MCF 10A (cell line): Measurements from ENCODE around the gene ADRA1B. TPM values are rescaled to one million over a fixed set of nuclear protein-coding genes. Genes with fewer than 3 reads are reported as not detected.

Experiments used
- BruUV-seq: library from RNA; stranded (reverse); fragments of 400-500 nt; replicated peaks from 2 replicates; lab custom pipeline; 2021; lab: Mats Ljungman, UMichigan
- CTCF ChIA-PET: fragments of 300-600 bp; sonication (Branson Sonifier 250); formaldehyde crosslinking; extraction: SDS; loops from one replicate; lab custom pipeline; 2021; ENCODE audit warnings: antibody characterized with exemption, inconsistent platforms; lab: Yijun Ruan, JAX
- POLR2A ChIA-PET: fragments of 300-600, 350-650 bp; sonication (Branson Sonifier 250); formaldehyde crosslinking; extraction: SDS; loops from one replicate; lab custom pipeline; 2020; ENCODE audit warnings: antibody characterized with exemption, inconsistent platforms; lab: Yijun Ruan, JAX
- DNase-seq: peaks from one replicate; pipeline ENCODE4 v3.0.0-alpha.2; 2018; ENCODE audit not compliant: unreplicated experiment
- H3K27ac Mint-ChIP-seq: one replicate; pipeline ENCODE4 v1.8.0; 2022; ENCODE audit warnings: mild to moderate bottlenecking, low read depth, mixed read lengths; ENCODE audit not compliant: unreplicated experiment
- H3K27me3 Mint-ChIP-seq: one replicate; pipeline ENCODE4 v1.8.0; 2022; ENCODE audit warnings: mixed read lengths; ENCODE audit not compliant: insufficient read depth, unreplicated experiment
- H3K36me3 Mint-ChIP-seq: one replicate; pipeline ENCODE4 v1.8.0; 2022; ENCODE audit warnings: mild to moderate bottlenecking, moderate library complexity, mixed read lengths; ENCODE audit not compliant: insufficient read depth, unreplicated experiment
- H3K4me1 Mint-ChIP-seq: one replicate; pipeline ENCODE4 v1.8.0; 2022; ENCODE audit warnings: mixed read lengths; ENCODE audit not compliant: insufficient read depth, unreplicated experiment
- H3K4me3 Mint-ChIP-seq: one replicate; pipeline ENCODE4 v1.8.0; 2022; ENCODE audit warnings: mild to moderate bottlenecking, moderate library complexity, mixed read lengths; ENCODE audit not compliant: unreplicated experiment
- H3K9me3 Mint-ChIP-seq: one replicate; pipeline ENCODE4 v1.8.0; 2022; ENCODE audit warnings: mixed read lengths; ENCODE audit not compliant: unreplicated experiment
- intact Hi-C: fragments of 100-400 bp; cut with micrococcal nuclease; formaldehyde crosslinking; loops from 2 replicates; pipeline ENCODE4 v1.14.1; 2022
- total RNA-seq: library from RNA; stranded (reverse); gene quantifications from 2 replicates; pipeline ENCODE4 v1.2.3, GENCODE V29; 2022
- TF ChIP-seq, protein P1 (sequence below): fragments of 200-600 bp; IDR thresholded peaks from one replicate; pipeline ENCODE4 v1.8.0; 2022; ENCODE audit warnings: antibody characterized with exemption, mild to moderate bottlenecking; ENCODE audit not compliant: unreplicated experiment

The ADRA1B gene
- total RNA-seq, 1 experiment from 2014 or later: 0.14 TPM

GRCh38 chr5:159906943-159907342 lies 9.3 kb upstream of the ADRA1B start:
- Mint-ChIP-seq H3K4me1 (peaks cover 73% of the 10 kb centered on the region), H3K27me3 (no peaks in the 10 kb centered on the region), H3K9me3 (no peaks in the 10 kb centered on the region), H3K4me3 (no peak overlapping the region), H3K27ac (no peak overlapping the region), H3K36me3 (peaks cover 6% of the 10 kb centered on the region)
- BruUV-seq: no TSS peak
- ChIA-PET CTCF (interaction anchor here (0.7 to 3.8 kb wide), 11 partner anchors 8 to 620 kb away, joined by 3 to 21 read pairs (median 5); partner anchors contain the start of gene ADRA1B), POLR2A (interaction anchor here (0.7 to 2.1 kb wide), 9 partner anchors 12 to 581 kb away, joined by 3 to 9 read pairs (median 3); partner anchors contain the start of gene TTC1)
- DNase-seq: peak; percentile 65
- intact Hi-C loops: loop anchor here (5.0 kb wide), 1 partner anchor 80 kb away; no protein-coding TSS in a partner anchor
- TF ChIP-seq, protein P1, sequence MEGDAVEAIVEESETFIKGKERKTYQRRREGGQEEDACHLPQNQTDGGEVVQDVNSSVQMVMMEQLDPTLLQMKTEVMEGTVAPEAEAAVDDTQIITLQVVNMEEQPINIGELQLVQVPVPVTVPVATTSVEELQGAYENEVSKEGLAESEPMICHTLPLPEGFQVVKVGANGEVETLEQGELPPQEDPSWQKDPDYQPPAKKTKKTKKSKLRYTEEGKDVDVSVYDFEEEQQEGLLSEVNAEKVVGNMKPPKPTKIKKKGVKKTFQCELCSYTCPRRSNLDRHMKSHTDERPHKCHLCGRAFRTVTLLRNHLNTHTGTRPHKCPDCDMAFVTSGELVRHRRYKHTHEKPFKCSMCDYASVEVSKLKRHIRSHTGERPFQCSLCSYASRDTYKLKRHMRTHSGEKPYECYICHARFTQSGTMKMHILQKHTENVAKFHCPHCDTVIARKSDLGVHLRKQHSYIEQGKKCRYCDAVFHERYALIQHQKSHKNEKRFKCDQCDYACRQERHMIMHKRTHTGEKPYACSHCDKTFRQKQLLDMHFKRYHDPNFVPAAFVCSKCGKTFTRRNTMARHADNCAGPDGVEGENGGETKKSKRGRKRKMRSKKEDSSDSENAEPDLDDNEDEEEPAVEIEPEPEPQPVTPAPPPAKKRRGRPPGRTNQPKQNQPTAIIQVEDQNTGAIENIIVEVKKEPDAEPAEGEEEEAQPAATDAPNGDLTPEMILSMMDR: no peak

DNA sequence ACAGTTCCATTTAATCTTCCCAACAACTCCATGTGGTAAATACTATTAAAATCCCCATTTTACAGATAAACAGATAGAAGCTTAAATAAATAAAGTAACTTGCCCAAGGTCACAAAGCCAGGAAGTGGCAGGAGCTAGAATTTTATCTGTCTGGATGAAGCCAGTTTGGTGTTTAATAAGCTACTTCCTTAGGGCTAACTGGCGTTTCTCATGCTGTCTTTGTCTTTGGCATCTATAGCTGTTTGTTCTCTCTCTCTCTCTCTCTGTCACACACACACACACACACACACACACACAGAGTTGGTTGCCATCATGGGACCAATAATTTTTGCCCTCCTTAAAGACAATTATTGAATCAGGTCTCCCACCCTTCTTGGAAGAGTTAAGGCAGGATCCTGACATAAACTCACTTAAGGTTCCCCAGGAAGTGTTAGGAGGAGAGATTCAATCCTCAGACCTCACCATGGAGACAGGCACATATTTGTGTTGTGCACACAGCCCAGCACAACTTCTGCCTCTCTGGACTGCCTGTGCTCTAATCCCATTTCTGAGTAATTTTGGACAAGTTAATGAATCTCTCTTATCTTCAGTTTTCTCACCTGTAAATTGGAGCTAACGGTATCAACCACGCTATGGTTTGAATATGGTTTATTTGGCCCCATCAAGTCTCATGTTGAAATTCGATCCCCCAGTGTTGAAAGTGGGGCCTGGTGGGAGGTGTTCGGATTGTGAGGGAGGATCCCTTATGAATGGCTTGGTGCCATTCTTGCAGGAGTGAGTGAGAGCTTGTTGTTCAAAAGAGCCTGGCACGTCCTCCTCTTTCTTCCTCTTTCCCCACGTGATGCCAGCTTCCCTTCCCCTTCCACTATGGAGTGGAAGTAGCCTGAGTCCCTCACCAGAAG lies 8.3 kb upstream of the ADRA1B start:
- Mint-ChIP-seq H3K4me1 (peaks cover 73% of the 10 kb centered on the region), H3K27ac (peak overlapping the region; percentile 1), H3K27me3 (no peaks in the 10 kb centered on the region), H3K9me3 (no peaks in the 10 kb centered on the region), H3K4me3 (no peak overlapping the region), H3K36me3 (peaks cover 6% of the 10 kb centered on the region)
- CTCF ChIA-PET: interaction anchor here (0.6 to 3.8 kb wide), 14 partner anchors 9 to 621 kb away, joined by 3 to 21 read pairs (median 4); partner anchors contain the start of gene ADRA1B
- TF ChIP-seq, protein P1: no peak
- peak; percentile 96 for DNase-seq
- POLR2A ChIA-PET: interaction anchor here (0.6 to 2.1 kb wide), 10 partner anchors 9 to 582 kb away, joined by 3 to 9 read pairs (median 4); partner anchors contain the start of gene TTC1
- BruUV-seq: no TSS peak
- intact Hi-C loops: loop anchor here (5.0 kb wide), 1 partner anchor 81 kb away; no protein-coding TSS in a partner anchor

DNA sequence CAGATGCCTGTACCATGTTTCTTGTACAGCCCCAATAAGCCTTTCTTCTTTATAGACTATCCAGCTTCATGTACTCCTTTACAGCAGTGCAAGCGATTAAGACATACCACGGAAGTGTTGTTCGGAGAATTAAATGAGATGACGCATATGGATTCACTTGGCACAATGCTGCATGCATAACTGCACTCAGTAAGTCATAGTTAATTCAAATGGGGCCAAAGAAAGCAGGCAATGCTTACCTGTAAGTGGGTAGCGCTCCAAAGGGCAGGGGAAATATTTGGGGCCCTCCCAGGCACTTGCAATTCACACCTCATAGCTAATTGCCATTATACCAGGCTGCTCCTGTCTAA lies 7.7 kb upstream of the ADRA1B start:
- intact Hi-C loops: loop anchor here (5.0 kb wide), 1 partner anchor 81 kb away; no protein-coding TSS in a partner anchor

More for the DNA sequence above, 7.7 kb upstream of the ADRA1B start:
- Mint-ChIP-seq H3K4me3 (no peak overlapping the region), H3K27ac (peak overlapping the region; percentile 8), H3K27me3 (no peaks in the 10 kb centered on the region), H3K4me1 (peaks cover 78% of the 10 kb centered on the region), H3K9me3 (no peaks in the 10 kb centered on the region), H3K36me3 (peaks cover 6% of the 10 kb centered on the region)
- no TSS peak for BruUV-seq
- ChIA-PET POLR2A (interaction anchor here (1.6 to 2.1 kb wide), 3 partner anchors 14 to 89 kb away, joined by 4 to 9 read pairs (median 6); no protein-coding TSS in a partner anchor), CTCF (interaction anchor here (1.1 to 3.8 kb wide), 6 partner anchors 8 to 464 kb away, joined by 3 to 21 read pairs (median 6); partner anchors contain the start of gene ADRA1B)
- DNase-seq: peak; percentile 96
- TF ChIP-seq, protein P1: no peak
